ENCODE results near the gene TM6SF1.

- TF ChIP-seq CTCF (IDR thresholded peaks at IDR 0.05) (no peak), POLR2AphosphoS5 (IDR thresholded peaks at IDR 0.05; ENCODE audit: low read depth, low read length) (no peak)
Observed at GRCh38 chr15:83112956-83113299, 5.5 kb downstream of the TM6SF1 start.

Measured in Panc1 (cell line).